Measurements from ENCODE around the gene PGS1. TPM values are rescaled to one million over a fixed set of nuclear protein-coding genes. Genes with fewer than 3 reads are reported as not detected.
A peak's percentile ranks its signal among the peaks of the same experiment; 100 is the strongest.

Gene PGS1
- total and polyA plus RNA-seq, 8 donors, result 11.2 to 22.7 (median 14.8) TPM

DNA sequence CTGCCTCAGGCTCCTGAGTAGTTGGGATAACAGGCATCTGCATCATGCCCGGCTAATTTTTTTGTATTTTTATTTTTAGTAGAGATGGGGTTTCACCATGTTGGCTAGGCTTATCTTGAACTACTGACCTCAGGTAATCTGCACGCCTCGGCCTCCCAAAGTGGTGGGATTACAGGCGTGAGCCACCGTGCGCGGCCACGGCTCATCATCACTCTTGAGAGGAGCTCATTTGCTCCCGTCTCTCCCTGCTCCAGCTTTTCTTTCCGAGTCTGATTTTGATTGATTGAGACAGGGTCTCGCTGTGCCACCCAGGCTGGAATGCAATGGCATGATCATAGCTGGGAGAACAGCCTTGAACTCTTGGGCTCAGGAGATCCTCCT is 12.6 kb downstream of the PGS1 start:
- H3K36me3 ChIP-seq, result no peaks in the 10 kb centered on the region
- H3K27ac ChIP-seq, result no peak overlapping the region
- no peaks in the 10 kb centered on the region for H3K27me3 ChIP-seq
- H3K4me3 ChIP-seq, result no peak overlapping the region
- TF ChIP-seq, protein P1, sequence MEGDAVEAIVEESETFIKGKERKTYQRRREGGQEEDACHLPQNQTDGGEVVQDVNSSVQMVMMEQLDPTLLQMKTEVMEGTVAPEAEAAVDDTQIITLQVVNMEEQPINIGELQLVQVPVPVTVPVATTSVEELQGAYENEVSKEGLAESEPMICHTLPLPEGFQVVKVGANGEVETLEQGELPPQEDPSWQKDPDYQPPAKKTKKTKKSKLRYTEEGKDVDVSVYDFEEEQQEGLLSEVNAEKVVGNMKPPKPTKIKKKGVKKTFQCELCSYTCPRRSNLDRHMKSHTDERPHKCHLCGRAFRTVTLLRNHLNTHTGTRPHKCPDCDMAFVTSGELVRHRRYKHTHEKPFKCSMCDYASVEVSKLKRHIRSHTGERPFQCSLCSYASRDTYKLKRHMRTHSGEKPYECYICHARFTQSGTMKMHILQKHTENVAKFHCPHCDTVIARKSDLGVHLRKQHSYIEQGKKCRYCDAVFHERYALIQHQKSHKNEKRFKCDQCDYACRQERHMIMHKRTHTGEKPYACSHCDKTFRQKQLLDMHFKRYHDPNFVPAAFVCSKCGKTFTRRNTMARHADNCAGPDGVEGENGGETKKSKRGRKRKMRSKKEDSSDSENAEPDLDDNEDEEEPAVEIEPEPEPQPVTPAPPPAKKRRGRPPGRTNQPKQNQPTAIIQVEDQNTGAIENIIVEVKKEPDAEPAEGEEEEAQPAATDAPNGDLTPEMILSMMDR (IDR thresholded peaks at IDR 0.05), result no peak
- H3K9me3 ChIP-seq, result no peaks in the 10 kb centered on the region
- no peak for FAIRE-seq
- ATAC-seq, result no peak
- intact Hi-C loops (cut with DNase I), result no loop called here
- H3K4me1 ChIP-seq, result no peaks in the 10 kb centered on the region
- 92 to 96% methylated on average over 11 of the region's 11 CpGs for WGBS, 2 donors
- peak in 1 of 6 donors; percentile 10 for DNase-seq

GRCh38 chr17:78391843-78392242 is 13.4 kb downstream of the PGS1 start:
- ATAC-seq, result no peak
- no peaks in the 10 kb centered on the region for H3K9me3 ChIP-seq
- intact Hi-C loops (cut with DNase I), result no loop called here
- TF ChIP-seq, protein P1 (IDR thresholded peaks at IDR 0.05), result no peak
- DNase-seq, result no peak
- H3K27ac ChIP-seq, result no peak overlapping the region
- FAIRE-seq, result no peak
- H3K36me3 ChIP-seq, result no peaks in the 10 kb centered on the region
- H3K4me1 ChIP-seq, result peaks cover 0 to 6% (median 5%) of the 10 kb centered on the region in 3 donors
- WGBS, 2 donors, result 74 to 79% methylated on average over 4 of the region's 4 CpGs
- no peak overlapping the region for H3K4me3 ChIP-seq
- no peaks in the 10 kb centered on the region for H3K27me3 ChIP-seq

DNA sequence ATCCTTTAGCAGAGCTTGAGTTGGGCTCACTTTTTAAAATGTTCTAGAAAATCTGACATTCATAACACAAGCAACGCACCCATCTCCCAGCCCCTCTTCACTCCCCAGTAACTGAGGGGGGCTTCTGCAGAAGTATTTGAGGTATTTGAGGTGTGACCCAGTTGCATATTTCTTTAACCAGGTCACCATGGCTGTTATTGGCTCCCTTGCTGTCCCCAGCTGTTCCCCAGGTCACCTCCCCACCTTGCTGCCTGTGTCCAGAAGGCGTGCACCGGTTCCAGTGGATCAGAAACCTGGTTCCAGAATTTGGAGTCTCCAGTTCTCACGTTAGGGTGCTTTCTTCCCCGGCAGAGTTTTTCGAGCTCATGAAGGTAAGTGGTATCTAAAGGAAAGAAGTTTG is 13.8 kb downstream of the PGS1 start:
- H3K36me3 ChIP-seq, result no peaks in the 10 kb centered on the region

GRCh38 chr17:78393575-78393974 is 15.1 kb downstream of the PGS1 start:
- Histone ChIP-seq H3K27me3 (no peaks in the 10 kb centered on the region), H3K4me1 (peaks cover 0 to 6% (median 5%) of the 10 kb centered on the region in 3 donors), H3K36me3 (peaks cover 3% of the 10 kb centered on the region in 3 donors), H3K9me3 (no peaks in the 10 kb centered on the region), H3K27ac (no peak overlapping the region), H3K4me3 (no peak overlapping the region)
- ATAC-seq (no peak), FAIRE-seq (no peak), DNase-seq (no peak)
- TF ChIP-seq, protein P1 (IDR thresholded peaks at IDR 0.05), result no peak
- intact Hi-C loops (cut with DNase I), result no loop called here
- 92 to 96% methylated on average over 4 of the region's 4 CpGs for WGBS, 2 donors

More for the DNA sequence above, 13.8 kb downstream of the PGS1 start:
- no peaks in the 10 kb centered on the region for H3K27me3 ChIP-seq
- intact Hi-C loops (cut with DNase I), result no loop called here
- H3K9me3 ChIP-seq, result no peaks in the 10 kb centered on the region
- TF ChIP-seq, protein P1 (IDR thresholded peaks at IDR 0.05), result no peak
- DNase-seq, result peak in 1 of 6 donors; percentile 7
- H3K4me1 ChIP-seq, result peaks cover 0 to 6% (median 5%) of the 10 kb centered on the region in 3 donors
- no peak overlapping the region for H3K27ac ChIP-seq
- FAIRE-seq, result no peak
- 94% methylated on average over 6 of the region's 6 CpGs for WGBS, 2 donors
- H3K4me3 ChIP-seq, result no peak overlapping the region
- ATAC-seq, result no peak

DNA sequence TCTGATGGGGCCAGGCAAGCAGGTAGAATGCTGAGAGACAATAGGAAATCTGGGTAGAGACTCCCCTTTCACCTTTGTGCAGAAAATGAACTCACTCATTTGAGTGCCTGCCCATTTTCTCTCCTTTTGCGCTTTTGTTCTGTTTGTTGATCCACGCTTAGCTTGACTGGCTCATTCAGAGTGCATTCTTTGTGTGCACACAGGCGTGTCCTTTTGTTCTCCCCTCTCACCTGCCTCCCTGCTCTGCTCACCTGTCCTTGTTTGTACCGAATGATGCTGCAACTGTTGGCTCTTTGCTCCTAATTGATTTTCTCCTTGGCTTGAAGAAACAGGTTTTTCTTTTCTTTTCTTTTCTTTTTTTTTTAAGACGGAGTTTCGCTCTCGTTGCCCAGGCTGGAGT is 15.8 kb downstream of the PGS1 start:
- TF ChIP-seq, protein P1 (IDR thresholded peaks at IDR 0.05), result no peak
- 87 to 94% methylated on average over 7 of the region's 7 CpGs for WGBS, 2 donors
- peaks cover 0 to 6% (median 5%) of the 10 kb centered on the region in 3 donors for H3K4me1 ChIP-seq
- H3K27ac ChIP-seq, result no peak overlapping the region
- intact Hi-C loops (cut with DNase I), result no loop called here
- H3K4me3 ChIP-seq, result no peak overlapping the region
- DNase-seq, result peak in 1 of 6 donors; percentile 1
- no peak for ATAC-seq
- no peak for FAIRE-seq
- peaks cover 6 to 9% (median 7%) of the 10 kb centered on the region in 3 donors for H3K36me3 ChIP-seq
- no peaks in the 10 kb centered on the region for H3K27me3 ChIP-seq
- H3K9me3 ChIP-seq, result no peaks in the 10 kb centered on the region

Measured in pancreas (tissue), 10 donors.